ENCODE measurements around the gene RGS17. TPM values are rescaled to one million over a fixed set of nuclear protein-coding genes. Genes with fewer than 3 reads are reported as not detected.
"Not testable (repeated sequence)": the region's sequence is repeated elsewhere in the genome, so short reads cannot be mapped to it uniquely, and the experiment has no call there.

Gene RGS17
- total RNA-seq, 2 experiments from 2014 or later = not detected

GRCh38 chr6:152973916-152974315 lies 157.2 kb downstream of the RGS17 start:
- ChIA-PET POLR2A (interaction anchor here (0.7 to 1.4 kb wide), 2 partner anchors 9 to 1799 kb away, joined by 5 to 6 read pairs; partner anchors contain the start of gene FBXO5), CTCF (interaction anchor here (0.9 kb wide), 1 partner anchor 9 kb away, joined by 3 read pairs; the partner anchor contains the start of gene FBXO5)

GRCh38 chr6:152969688-152970418 lies 161.2 kb downstream of the RGS17 start:
- ChIA-PET CTCF (no interaction called here), POLR2A (no interaction called here)

- CTCF ChIA-PET = not testable (repeated sequence)
Measured at GRCh38 chr6:152966168-152966894, 164.8 kb downstream of the RGS17 start.

GRCh38 chr6:152959333-152959732 lies 171.7 kb downstream of the RGS17 start:
- CTCF ChIA-PET = no interaction called here
- POLR2A ChIA-PET = no interaction called here

More at GRCh38 chr6:152966168-152966894, 164.8 kb downstream of the RGS17 start:
- POLR2A ChIA-PET = not testable (repeated sequence)

GRCh38 chr6:152957796-152958195 lies 173.3 kb downstream of the RGS17 start:
- ChIA-PET CTCF (interaction anchor here (1.3 kb wide), 1 partner anchor 10 kb away, joined by 3 read pairs; no protein-coding TSS in a partner anchor), POLR2A (no interaction called here)

Other genes with a start within 250 kb of the RGS17 start
- gene FBXO5, start 148.2 kb downstream of the RGS17 start, total RNA-seq = 10 to 100 TPM; 31.5 to 32.9 TPM
- 10 to 100 TPM; 17.7 to 21.2 TPM for gene MTRF1L, start 128.6 kb downstream of the RGS17 start, total RNA-seq

All from activated CD8-positive, alpha-beta memory T cell treated with anti-CD3 and anti-CD28 coated beads for 36 hours (primary cell).